HCT116 (cell line): ENCODE data around the gene CDR2. TPM values are rescaled to one million over a fixed set of nuclear protein-coding genes. Genes with fewer than 3 reads are reported as not detected.

Source experiments
- ATAC-seq: fragments of 200-7000 bp; cut with Tn5 transposase; 2 replicates; pipeline ENCODE4 v1.9.1; 2020; ENCODE audit warnings: mild to moderate bottlenecking, moderate library complexity
- BruUV-seq: library from RNA; stranded (reverse); fragments of 400-500 nt; replicated peaks from 2 replicates; lab custom pipeline; 2021; lab: Mats Ljungman, UMichigan
- CTCF ChIA-PET: fragments of 300-600 bp; sonication (Branson Sonifier 250); formaldehyde crosslinking; loops from one replicate; lab custom pipeline; 2021; ENCODE audit warnings: antibody characterized with exemption; lab: Charles Lee
- POLR2A ChIA-PET: fragments of 300-600, 350-600 bp; sonication (Branson Sonifier 250); formaldehyde crosslinking; loops from one replicate; lab custom pipeline; 2021; ENCODE audit warnings: antibody characterized with exemption; lab: Charles Lee
- RAD21 ChIA-PET, 2 experiments: fragments of 300-600 bp; sonication (Branson Sonifier 250); formaldehyde crosslinking; loops; one replicate each; lab custom pipeline; 2023; ENCODE audit warnings: low total read pairs in 2 of 2; ENCODE audit not compliant: uncharacterized antibody in 2 of 2, unreplicated experiment in 2 of 2, low non-redundant PET in 1 of 2; lab: Charles Lee
- DNase-seq: peaks from one replicate; pipeline ENCODE4 v3.0.0-alpha.2; 2010; ENCODE audit warnings: low read depth, low spot score
- H2AFZ ChIP-seq: fragments of 200-600 bp; shearing (Covaris generic), sonication (generic); 2 replicates; pipeline ENCODE4 v1.6.1; 2017; ENCODE audit warnings: low read depth, mixed run types, mixed read lengths, antibody characterized with exemption, low read length; ENCODE audit not compliant: poor library complexity, severe bottlenecking
- H3K27ac ChIP-seq: 2 replicates; pipeline ENCODE4 v1.5.1; 2012; ENCODE audit warnings: low read depth, low read length
- H3K27me3 ChIP-seq: fragments of 200-600 bp; sonication (generic); 2 replicates; pipeline ENCODE4 v1.6.1; 2016; ENCODE audit warnings: mixed run types, low read length, mixed read lengths; ENCODE audit not compliant: insufficient read depth
- H3K36me3 ChIP-seq, 2 experiments: fragments of 200-500 bp in 1 of 2; fragments of 200-600 bp in 1 of 2; sonication (Bioruptor generic) in 1 of 2; sonication (generic) in 1 of 2; 2 replicates each; pipeline versions ENCODE4 v1.5.1 to v1.6.1; 2014 to 2016; ENCODE audit warnings: low read length in 2 of 2, inconsistent platforms in 1 of 2, mixed read lengths in 1 of 2, mixed run types in 1 of 2; ENCODE audit not compliant: insufficient read depth in 2 of 2, control insufficient read depth in 1 of 2
- H3K4me1 ChIP-seq, 2 experiments: fragments of 200-600 bp in 1 of 2; sonication (generic) in 1 of 2; 2 replicates each; pipeline versions ENCODE4 v1.5.1 to v1.6.1; 2012 to 2017; ENCODE audit warnings: low read length in 2 of 2, inconsistent platforms in 1 of 2, mild to moderate bottlenecking in 1 of 2, mixed read lengths in 1 of 2, mixed run types in 1 of 2, moderate library complexity in 1 of 2; ENCODE audit not compliant: insufficient read depth in 2 of 2, control insufficient read depth in 1 of 2
- H3K4me2 ChIP-seq: fragments of 200-600 bp; sonication (generic); 2 replicates; pipeline ENCODE4 v1.6.1; 2017; ENCODE audit warnings: mixed run types, low read length, mixed read lengths
- H3K4me3 ChIP-seq, 2 experiments: fragments of 200-600 bp in 1 of 2; sonication (generic) in 1 of 2; replicated peaks in 1 of 2; 2 replicates each; pipeline ENCODE4 v1.5.1; 2011 to 2016; ENCODE audit warnings: low read length in 2 of 2, control low read depth in 1 of 2, low read depth in 1 of 2, mild to moderate bottlenecking in 1 of 2, mixed read lengths in 1 of 2, mixed run types in 1 of 2
- H3K79me2 ChIP-seq: fragments of 200-600 bp; sonication (generic); 2 replicates; pipeline ENCODE4 v1.6.1; 2017; ENCODE audit warnings: mild to moderate bottlenecking, mixed run types, low read length, moderate library complexity, mixed read lengths; ENCODE audit not compliant: insufficient read depth
- H3K9ac ChIP-seq: fragments of 200-600 bp; sonication (generic); 2 replicates; pipeline ENCODE4 v1.6.1; 2016; ENCODE audit warnings: low read length, mixed read lengths
- H3K9me2 ChIP-seq: fragments of 200-600 bp; sonication (generic), shearing (Covaris generic); 2 replicates; pipeline ENCODE4 v1.6.1; 2017; ENCODE audit warnings: mixed run types, mild to moderate bottlenecking, moderate library complexity; ENCODE audit not compliant: insufficient read depth
- H3K9me3 ChIP-seq, 2 experiments: fragments of 200-500 bp in 1 of 2; fragments of 200-600 bp in 1 of 2; sonication (Bioruptor generic) in 1 of 2; sonication (generic) in 1 of 2; 2 replicates each; pipeline ENCODE4 v1.6.1; 2014 to 2017; ENCODE audit warnings: low read length in 2 of 2, mixed read lengths in 2 of 2, inconsistent platforms in 1 of 2, low read depth in 1 of 2, mild to moderate bottlenecking in 1 of 2, mixed run types in 1 of 2, moderate library complexity in 1 of 2; ENCODE audit not compliant: control insufficient read depth in 1 of 2, insufficient read depth in 1 of 2
- H4K20me1 ChIP-seq: fragments of 200-600 bp; sonication (generic), shearing (Covaris generic); 2 replicates; pipeline ENCODE4 v1.6.1; 2017; ENCODE audit warnings: mixed run types, mild to moderate bottlenecking, moderate library complexity; ENCODE audit not compliant: insufficient read depth
- CTCF ChIP-seq, 3 experiments: fragments of 200-600 bp in 1 of 3; sonication (generic) in 1 of 3; IDR thresholded peaks in 2 of 3; conservative IDR thresholded peaks in 1 of 3; 2 replicates each; pipeline ENCODE4 v1.5.1; 2012 to 2017; ENCODE audit warnings: low read depth in 2 of 3, low read length in 2 of 3, antibody characterized with exemption in 1 of 3, borderline replicate concordance in 1 of 3, control low read depth in 1 of 3, mild to moderate bottlenecking in 1 of 3, mixed read lengths in 1 of 3, mixed run types in 1 of 3, moderate library complexity in 1 of 3; ENCODE audit not compliant: insufficient read depth in 1 of 3
- EGR1 ChIP-seq: IDR thresholded peaks from 2 replicates; pipeline ENCODE4 v1.6.1; 2012; ENCODE audit warnings: low read depth
- EZH2 ChIP-seq: fragments of 200-600 bp; sonication (generic); IDR thresholded peaks from 2 replicates; pipeline ENCODE4 v1.6.1; 2017; ENCODE audit warnings: antibody characterized with exemption, mixed run types
- EZH2phosphoT487 ChIP-seq: fragments of 200-600 bp; IDR thresholded peaks from 2 replicates; pipeline ENCODE4 v1.6.1; 2018; ENCODE audit warnings: antibody characterized with exemption, borderline replicate concordance
- FOSL1 ChIP-seq: IDR thresholded peaks from 2 replicates; pipeline ENCODE4 v1.6.1; 2012; ENCODE audit warnings: low read depth
- JUND ChIP-seq: IDR thresholded peaks from 2 replicates; pipeline ENCODE4 v1.6.1; 2012
- POLR2A ChIP-seq: IDR thresholded peaks from 2 replicates; pipeline ENCODE4 v1.7.0; 2011; ENCODE audit warnings: borderline replicate concordance; ENCODE audit not compliant: insufficient read depth, insufficient read length; ENCODE audit errors: extremely low read depth
- RAD21 ChIP-seq: IDR thresholded peaks from 2 replicates; pipeline ENCODE4 v1.6.1; 2012; ENCODE audit warnings: low read depth, mild to moderate bottlenecking
- REST ChIP-seq: IDR thresholded peaks from 2 replicates; pipeline ENCODE4 v1.6.1; 2012; ENCODE audit warnings: low read depth
- SP1 ChIP-seq: IDR thresholded peaks from 2 replicates; pipeline ENCODE4 v1.6.1; 2012; ENCODE audit warnings: low read depth
- YY1 ChIP-seq: IDR thresholded peaks from 2 replicates; pipeline ENCODE4 v1.6.1; 2011; ENCODE audit warnings: low read length, low read depth, moderate library complexity, mild to moderate bottlenecking; ENCODE audit not compliant: insufficient replicate concordance; ENCODE audit errors: extremely low read depth
- ZBTB33 ChIP-seq: IDR thresholded peaks from 2 replicates; pipeline ENCODE4 v1.6.1; 2011; ENCODE audit warnings: mild to moderate bottlenecking, low read length, moderate library complexity; ENCODE audit not compliant: insufficient replicate concordance; ENCODE audit errors: extremely low read depth
- ZFX ChIP-seq: fragments of 450-650 bp; IDR thresholded peaks from 2 replicates; pipeline ENCODE4 v1.6.1; 2017
- intact Hi-C: fragments of 100-400 bp; cut with micrococcal nuclease; formaldehyde crosslinking; loops from 2 replicates; pipeline ENCODE4 v1.10.0; 2022
- total RNA-seq: library from RNA; stranded (reverse); gene quantifications from one replicate; pipeline ENCODE4 v1.2.1, GENCODE V29; 2021; ENCODE audit not compliant: unreplicated experiment

Gene CDR2
- total RNA-seq, 1 experiment from 2014 or later, result 27.3 TPM

GRCh38 chr16:22296225-22297113 is 78.0 kb downstream of the CDR2 start:
- peak overlapping the region; percentile 100 for H2AFZ ChIP-seq
- POLR2A ChIA-PET, result interaction anchor here (0.6 to 0.7 kb wide), 2 partner anchors 8 to 306 kb away, joined by 3 to 7 read pairs; no protein-coding TSS in a partner anchor
- RAD21 ChIA-PET, result interaction anchor here in 1 of 2 experiments (0.8 kb wide), 1 partner anchor 18 kb away, joined by 5 read pairs; no protein-coding TSS in a partner anchor
- H3K36me3 ChIP-seq, result peaks cover 0 to 10% of the 10 kb centered on the region in 2 experiments; a peak in 1 of 4 replicates
- intact Hi-C loops, result loop anchor here (1.0 to 10.0 kb wide), 3 partner anchors 90 to 292 kb away; partner anchors contain the start of genes EEF2K, MOSMO and PDZD9
- no peak for ATAC-seq
- TF ChIP-seq SP1, result no peak
- TF ChIP-seq FOSL1, result no peak
- no peak for TF ChIP-seq JUND
- no peak for TF ChIP-seq ZFX
- no peak for TF ChIP-seq EGR1
- TF ChIP-seq POLR2A, result no peak
- TF ChIP-seq ZBTB33, result no peak
- no peak for TF ChIP-seq EZH2
- TF ChIP-seq CTCF (IDR thresholded peaks at IDR 0.05 in 2 of 3, conservative IDR thresholded peaks at IDR 0.05 in 1 of 3; ENCODE audit: borderline replicate concordance in 1 of 3, insufficient read depth in 1 of 3, low read depth in 2 of 3, low read length in 2 of 3), result no peak
- TF ChIP-seq RAD21, result no peak
- TF ChIP-seq EZH2phosphoT487, result no peak
- no peak for TF ChIP-seq REST
- no peak for TF ChIP-seq YY1
- H3K4me3 ChIP-seq, result peak overlapping the region; percentile 33 to 59
- peak overlapping the region; percentile 86 for H3K4me2 ChIP-seq
- no peaks in the 10 kb centered on the region for H3K27me3 ChIP-seq
- H3K9ac ChIP-seq, result peak overlapping the region; percentile 48
- H3K9me3 ChIP-seq, result no peaks in the 10 kb centered on the region
- peak overlapping the region; percentile 23; the same call in 1 of the 2 replicates for H3K27ac ChIP-seq
- BruUV-seq, result no TSS peak
- no peak for DNase-seq
- no peaks in the 10 kb centered on the region for H3K9me2 ChIP-seq
- no peaks in the 10 kb centered on the region; the same call in 1 of the 2 replicates for H4K20me1 ChIP-seq
- CTCF ChIA-PET, result no interaction called here
- H3K79me2 ChIP-seq, result peaks cover 40% of the 10 kb centered on the region
- peaks cover 6 to 19% of the 10 kb centered on the region in 2 experiments; a peak in 3 of 4 replicates for H3K4me1 ChIP-seq
